MV-4-11 (cell line): Measurements from ENCODE around the gene ANKRD18A.
"Not testable (repeated sequence)": the region's sequence is repeated elsewhere in the genome, so short reads cannot be mapped to it uniquely, and the experiment has no call there.

ENCODE experiments used
- DNase-seq: peaks from one replicate; lab custom pipeline; 2025; lab: John Stamatoyannopoulos, UW

ANKRD18A gene

DNA sequence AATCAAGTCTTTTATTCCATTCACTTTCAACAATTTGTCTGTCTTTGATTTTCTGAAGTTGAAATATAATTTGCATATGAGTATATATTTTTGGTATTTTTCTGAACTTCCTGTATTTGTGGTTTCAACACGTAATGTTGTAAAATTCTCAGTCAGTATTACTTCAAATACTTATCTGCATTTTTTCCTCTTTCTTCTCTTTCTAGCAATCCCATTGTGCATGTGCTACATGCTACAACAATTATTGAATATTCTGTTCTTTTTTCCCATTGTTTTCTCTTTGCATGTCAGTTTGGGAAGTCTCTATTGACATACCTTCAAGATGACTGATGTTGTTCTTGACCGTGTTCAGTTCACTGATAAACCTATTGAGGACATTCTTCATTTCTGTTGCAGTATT, 5.6 kb upstream of the ANKRD18A start:
- DNase-seq, result peak; percentile 29

DNA sequence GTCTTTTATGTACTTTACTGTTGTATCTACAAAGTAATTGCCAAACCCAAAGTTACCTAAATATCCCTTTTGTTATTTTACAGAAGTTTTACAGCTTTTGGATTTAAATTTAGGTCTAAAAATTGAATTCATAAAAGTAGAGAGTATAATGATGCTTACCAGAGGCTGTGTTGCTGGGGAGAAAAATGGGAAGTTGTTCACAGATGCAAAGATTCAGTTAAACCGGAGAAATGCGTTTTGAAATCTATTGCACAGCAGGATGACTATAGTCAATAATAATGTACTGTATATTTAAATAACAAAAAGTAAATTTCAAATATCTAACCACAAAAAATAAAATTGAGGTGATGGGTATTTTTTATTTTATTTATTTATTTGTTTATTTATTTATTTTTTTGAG, 2.6 kb upstream of the ANKRD18A start:
- peak; percentile 74 for DNase-seq

DNA sequence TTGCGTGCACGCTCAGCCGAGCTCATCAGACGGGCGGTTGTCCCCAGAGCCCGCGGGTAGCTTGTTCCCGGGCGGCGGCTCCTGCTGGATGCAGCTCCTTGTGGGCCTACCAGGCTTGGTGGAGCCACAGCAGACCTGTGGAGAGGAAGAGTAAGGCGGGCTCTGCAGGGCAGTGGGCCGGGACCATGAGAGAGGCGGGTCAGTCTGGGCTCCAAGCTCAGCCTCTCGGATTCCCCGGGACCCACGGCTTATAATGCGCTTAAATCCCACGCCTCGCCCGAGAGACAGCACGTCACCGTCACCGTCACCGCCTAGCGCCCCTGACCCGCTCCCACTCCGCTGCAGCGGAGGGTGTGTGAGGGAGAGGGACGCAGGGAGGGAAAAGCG, 1.9 kb upstream of the ANKRD18A start:
- peak; percentile 41 for DNase-seq

DNA sequence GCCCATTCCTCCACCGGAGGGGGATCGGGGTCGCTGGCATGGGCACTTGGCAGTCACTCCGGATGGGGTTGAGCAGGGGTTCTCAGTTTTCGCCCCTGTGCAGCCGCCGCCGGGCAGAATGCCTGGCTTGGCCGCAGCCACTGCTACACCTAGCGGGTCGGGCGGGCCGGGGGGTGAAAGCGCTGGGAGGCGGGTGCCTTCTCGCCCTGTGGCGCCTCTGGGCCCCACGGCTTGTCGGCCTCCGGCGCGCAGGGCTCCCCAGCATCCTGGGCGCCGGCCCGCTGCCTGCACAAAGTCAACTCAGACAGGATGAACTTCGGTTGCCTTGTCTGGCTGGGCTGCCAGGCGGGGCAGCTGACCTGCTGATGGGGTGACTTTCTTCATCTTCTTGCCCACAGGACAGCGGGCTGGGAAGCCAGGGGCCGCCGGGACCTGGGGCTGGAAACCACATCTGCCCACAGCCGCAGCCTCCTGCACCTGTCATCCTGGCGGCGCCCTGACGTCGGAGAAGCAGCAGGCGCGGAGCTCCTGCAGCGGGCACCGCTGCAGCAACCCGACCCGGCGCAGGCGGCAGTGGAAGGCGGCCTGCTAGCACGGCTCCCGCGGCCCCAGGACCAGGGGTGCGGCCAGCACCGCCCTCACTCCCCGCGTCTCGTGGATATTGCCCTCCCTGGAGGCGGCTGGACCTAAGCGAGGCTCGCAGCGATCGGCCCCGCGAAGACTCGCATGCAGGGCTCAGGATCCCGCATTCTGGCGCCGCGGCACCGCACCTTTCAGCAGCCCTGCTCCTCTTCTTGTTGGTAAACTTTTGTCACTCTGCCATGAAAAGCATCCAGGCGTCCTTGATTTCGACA, 1.3 kb upstream of the ANKRD18A start:
- DNase-seq, result peak; percentile 10

DNA sequence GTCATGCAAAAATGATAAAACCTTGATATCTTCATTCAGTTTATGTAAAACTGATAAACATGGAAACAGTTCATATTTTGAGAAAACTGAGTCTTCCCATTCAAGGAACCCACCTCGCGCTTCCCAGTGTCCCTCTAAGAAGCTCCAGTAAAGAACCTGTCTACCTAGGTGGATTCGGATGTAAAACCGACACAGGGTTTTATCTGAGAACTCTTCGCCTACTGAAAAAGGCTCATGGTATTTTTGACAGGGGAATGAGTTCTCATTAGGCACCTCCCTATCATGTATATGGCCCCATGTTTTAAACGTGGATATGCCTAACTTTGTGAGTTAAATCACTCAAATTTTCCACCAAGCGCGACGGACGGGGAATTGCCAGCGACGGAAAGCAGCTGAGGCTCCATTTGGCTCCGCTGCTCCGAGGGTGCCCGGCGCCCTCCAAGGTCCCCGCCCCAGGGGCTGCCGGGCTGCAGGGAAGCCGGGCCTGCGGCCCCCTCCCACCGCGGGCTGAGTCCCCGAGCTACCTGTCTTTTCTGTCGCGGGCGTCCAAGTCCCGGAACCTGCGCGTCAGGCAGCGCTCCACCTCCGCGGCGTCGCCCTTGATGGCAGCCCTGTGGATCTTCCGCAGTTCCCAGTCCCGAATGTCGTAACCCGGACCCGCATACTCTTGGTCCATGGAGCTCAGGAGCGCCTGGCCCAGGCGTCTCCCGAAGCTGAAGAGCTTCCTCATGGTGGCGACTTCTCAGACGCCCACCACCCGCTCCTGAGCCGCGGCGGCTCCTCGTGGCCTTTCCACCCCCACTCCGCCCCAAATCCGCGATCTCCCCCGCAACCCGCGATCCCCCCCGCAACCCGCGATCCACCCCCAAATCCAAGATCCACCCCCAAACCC, 594 bp downstream of the ANKRD18A start:
- DNase-seq, result peak; percentile 20

DNA sequence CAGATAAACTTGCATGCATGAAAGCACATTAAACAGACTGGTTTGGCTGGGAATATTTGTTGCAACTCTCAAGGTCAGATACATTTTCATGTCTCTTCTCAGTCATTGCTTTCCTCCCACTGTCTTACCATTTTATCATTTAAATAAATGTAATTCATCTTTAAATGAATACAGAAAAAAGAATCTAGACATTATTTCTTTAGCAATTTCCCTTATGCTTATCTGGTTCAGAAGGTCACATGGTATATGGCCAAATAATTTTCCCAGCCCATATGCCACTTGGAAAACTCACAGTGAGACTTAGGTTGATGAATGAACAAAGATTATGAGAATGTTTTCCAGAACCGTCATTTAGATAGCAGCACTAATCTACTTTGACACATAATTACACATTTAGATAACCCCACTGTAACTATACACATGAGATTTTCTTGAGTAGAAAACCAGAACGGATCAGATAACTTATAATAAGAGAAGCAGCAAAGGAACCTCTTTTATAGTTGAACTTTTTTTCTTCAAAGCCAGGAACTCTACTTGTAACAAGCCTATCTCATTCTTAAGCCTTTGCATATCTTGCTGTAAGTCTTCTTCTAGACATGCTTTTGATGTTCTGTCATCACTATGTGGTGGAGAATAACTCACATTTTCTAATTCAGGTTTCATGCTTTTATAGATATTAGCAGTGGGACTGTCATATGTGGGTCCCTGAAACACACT, 22.2 kb downstream of the ANKRD18A start:
- DNase-seq, result not testable (repeated sequence)

DNA sequence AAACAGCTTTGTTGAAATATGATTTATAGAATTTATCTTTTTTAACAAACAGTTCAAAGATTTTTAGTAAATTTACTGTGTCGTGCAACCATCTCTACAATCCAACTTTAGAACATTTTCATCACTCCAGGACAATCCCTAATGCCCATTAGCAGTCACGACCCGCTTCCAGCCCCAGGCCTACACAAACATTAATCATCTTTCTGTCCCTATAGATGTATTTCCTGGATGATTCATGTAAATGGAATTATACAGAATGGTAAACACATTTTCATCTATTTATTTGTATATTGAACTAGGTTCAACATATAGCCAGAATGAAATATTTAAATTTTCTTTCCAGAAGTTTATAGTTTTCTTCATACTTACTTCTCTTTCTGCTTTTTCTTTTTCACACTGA, 25.3 kb downstream of the ANKRD18A start:
- not testable (repeated sequence) for DNase-seq

DNA sequence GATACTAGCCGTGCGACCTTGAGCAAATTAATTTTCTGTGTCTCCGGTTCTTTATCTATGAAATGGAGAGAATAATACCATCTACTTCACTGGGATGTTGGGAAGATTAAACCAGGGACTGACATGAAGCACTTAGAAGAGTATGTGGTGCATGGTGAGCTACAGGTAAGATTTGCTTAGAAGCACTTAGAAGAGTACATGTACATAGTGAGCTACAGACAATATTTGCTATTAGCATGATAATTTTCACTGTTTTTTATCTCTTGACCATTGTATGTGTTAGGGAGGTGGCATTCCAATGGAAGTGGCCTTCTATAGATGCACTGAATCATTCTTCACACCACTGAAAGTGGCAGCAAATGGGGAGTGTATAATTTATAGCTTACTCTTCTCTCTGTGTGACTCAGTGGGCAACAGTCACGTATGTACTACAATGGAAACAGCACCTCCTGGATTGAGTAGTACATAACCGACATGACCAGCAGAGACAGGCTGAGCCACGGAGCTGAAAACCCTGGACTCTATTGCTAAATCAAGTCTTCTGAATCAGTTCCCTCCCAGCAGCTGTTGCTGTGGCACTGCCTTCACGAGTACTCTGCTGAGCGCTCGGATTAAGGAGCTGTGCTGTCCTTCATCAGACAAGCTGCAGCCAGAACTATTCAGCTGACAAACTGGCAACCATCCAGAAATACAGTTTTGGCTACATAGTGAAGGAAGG, 28.9 kb downstream of the ANKRD18A start:
- DNase-seq, result peak; percentile 67

DNA sequence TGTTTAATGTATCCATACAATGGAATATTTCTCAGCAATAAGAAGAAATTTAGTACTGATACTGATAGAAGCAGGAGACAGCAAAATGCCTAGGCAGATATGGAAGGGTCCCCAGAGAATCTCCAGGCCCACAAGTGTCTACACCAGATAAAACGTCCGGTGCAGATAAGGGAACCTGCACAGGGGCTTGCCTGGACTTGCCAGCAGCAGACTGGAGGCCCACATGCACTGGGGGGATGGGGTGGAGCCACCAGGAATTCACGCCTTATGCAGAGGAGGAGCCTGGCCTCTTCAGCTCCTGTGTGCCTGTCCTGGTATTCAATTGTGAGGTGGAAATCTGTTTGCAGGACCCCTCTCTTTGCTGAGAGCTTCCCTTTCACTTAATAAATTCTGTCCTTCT, 36.6 kb downstream of the ANKRD18A start:
- DNase-seq, result not testable (repeated sequence)

DNA sequence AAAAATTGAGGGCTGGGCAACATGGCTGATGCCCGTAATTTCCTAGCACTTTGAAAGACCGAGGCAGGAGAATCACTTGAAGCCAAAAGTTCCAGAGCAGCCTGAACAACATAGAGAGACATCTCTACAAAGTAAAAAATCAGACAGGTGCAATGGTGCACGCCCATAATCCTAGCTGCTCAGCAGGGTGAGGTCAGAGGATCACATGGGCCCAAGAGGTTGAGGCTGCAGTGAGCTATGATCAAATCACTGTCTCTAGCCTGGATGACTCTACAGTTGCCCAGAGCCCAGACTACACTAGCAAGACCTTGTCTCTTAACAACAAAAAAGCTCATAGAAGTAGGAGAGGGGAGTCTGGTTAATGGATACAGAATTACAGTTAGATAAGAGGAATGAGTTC, 40.3 kb downstream of the ANKRD18A start:
- not testable (repeated sequence) for DNase-seq

DNA sequence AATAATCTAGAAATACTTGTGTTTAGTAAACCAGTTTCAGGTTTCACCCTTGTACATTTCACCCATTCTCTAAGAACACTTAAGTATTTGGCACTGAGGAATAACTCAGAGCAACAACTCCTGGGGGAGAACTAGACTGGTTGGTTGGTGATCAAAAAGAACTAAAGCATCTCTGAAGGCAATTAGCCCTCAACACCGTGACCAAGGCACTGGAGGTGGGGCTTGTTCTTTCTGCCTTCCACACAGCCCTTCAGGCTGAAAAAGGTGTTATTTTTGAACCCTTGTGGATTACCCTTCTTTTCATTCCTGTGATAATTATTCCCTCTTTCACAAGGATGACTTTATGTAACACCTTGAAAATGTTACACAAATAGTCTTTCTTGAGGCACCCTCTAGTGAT, 44.2 kb downstream of the ANKRD18A start:
- DNase-seq, result not testable (repeated sequence)

DNA sequence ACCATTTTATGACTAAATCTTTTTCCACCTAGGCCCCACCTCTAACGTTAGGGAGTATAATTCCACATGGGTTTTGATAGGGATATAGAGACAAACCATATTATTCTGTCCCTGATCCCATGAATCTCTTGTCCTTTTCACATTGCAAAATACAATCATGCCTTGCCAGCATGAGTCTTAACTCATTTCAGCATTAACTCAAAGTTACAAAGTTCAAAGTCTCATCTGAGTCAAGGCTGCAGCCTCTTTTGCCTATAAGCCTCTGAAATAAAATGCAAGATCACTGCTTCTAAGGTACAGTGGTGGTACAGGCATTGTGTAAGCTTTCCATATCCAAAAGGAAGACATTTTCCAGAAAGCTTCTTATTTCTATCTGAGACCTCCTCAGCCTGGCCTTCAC, 54.3 kb downstream of the ANKRD18A start:
- not testable (repeated sequence) for DNase-seq

DNA sequence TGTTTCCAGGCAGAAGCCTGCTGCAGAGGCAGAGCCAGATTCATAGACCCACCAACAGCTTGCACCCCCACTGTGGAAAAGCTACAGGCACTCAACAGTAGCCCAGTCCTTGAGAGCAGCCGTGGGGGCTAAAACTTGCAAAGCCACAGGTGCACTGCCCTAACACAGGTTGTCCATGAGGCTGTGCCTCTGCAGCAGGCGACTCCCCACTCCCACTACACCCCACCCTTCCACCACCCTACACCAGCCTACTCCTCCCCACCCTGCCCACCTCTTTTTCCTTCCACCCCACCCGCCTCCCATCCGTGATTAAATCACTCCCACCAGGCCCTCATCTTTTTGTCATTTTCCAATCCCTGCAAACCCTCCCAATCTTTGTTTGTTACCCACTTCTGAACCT, 55.2 kb downstream of the ANKRD18A start:
- DNase-seq, result not testable (repeated sequence)

DNA sequence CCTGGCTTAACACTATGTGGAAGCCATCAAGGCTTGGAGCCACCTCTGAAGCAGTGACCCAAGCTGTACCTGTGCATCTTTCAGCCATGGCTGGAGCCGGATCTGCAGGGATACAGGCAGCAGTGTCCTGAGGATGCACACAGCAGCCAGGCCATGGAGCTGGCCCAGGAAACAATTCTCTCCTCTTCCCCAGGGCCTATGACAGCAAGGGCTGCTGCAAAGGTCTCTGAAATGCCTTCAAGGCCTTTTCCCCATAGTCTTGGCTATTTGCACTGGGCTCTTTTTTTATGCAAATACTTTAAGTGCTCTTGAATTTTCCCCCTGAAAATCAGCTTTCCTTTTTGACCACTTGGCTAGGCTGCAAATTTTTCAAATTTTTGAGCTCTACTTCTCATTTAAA, 56.5 kb downstream of the ANKRD18A start:
- not testable (repeated sequence) for DNase-seq

DNA sequence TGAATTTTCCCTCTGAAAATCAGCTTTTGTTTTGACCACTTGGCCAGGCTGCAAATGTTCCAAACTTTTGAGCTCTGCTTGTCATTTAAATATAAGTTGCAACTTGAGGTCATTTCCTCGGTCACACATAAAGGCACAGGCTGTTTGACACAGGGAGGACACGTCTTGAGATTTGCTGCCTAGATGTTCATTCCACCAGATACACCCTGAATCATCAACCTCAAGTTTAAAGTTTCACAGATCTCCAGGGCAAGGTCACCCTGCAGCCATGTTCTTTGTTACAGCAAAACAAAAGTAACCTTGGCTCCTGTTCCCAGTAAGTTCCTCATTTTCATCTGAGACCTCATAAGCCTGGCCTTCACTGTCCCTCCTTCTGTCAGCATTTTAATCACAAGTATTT, 59.3 kb downstream of the ANKRD18A start:
- peak; percentile 77 for DNase-seq

DNA sequence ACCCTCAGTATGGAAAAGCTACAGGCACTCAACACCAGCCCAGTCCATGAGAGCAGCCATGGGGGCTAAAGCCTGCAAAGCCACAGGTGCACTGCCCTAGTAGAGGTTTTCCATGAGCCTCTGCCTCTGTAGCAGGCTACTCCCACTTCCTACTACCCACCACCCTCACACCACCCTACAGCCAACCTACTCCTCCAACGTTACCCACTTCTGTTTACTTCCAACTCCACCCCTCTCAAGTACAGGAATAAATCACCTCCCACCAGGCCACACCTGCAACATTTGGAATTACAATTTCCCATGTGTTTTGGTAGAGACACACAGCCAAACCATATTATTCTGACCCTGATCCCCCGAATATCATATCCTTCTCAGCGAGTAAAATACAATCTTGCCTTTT, 61.2 kb downstream of the ANKRD18A start:
- not testable (repeated sequence) for DNase-seq

DNA sequence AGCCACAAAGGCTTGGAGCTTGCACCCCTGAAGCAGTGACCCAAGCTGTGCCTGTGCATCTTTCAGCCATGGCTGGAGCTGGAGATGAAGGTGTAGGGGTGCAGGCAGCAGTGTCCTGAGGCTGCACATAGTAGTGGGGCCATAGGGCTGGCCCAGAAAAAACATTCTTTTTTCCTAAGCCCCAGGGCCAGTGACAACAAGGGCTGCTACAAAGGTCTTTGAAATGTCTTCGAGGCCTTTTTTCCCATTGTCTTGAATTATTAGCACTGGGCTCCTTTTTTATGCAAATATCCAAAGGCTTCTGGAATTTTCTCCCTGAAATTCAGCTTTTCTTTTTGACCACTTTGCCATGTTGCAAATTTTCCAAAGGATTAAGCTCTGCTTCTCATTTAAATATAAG, 62.6 kb downstream of the ANKRD18A start:
- DNase-seq, result not testable (repeated sequence)

DNA sequence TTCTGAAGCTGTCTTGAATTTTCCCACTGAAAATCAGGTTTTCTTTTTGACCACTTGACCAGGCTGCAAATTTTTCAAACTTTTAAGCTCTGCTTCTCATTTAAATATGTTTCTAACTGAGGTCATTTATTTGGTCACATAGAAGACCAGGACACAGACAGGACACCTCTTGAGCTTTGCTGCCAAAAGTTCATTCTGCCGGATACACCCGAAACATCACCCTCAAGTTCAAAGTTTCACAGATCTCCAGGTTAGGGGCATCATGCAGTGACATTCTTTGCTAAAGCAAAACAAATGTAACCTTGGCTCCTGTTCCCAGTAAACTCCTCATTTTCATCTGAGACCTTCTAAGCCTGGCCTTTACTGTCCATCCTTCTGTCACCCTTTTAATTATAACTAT, 65.4 kb downstream of the ANKRD18A start:
- not testable (repeated sequence) for DNase-seq

DNA sequence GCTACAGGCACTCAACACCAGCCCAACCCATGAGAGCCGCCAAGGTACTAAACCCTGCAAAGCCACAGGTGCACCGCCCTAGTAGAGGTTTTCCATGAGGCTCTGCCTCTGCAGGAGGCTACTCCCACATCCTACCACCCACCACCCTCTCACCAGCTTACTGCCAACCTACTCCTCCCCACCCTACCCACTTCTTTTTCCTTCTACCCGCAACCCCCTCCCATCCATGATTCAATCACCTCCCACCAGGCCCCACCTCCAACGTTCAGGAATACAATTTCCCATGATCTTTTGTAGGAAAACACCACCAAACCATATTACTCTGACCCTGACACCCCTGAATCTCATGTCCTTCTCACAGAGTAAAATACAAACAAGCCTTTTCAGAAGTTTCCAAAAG, 67.4 kb downstream of the ANKRD18A start:
- DNase-seq, result not testable (repeated sequence)

DNA sequence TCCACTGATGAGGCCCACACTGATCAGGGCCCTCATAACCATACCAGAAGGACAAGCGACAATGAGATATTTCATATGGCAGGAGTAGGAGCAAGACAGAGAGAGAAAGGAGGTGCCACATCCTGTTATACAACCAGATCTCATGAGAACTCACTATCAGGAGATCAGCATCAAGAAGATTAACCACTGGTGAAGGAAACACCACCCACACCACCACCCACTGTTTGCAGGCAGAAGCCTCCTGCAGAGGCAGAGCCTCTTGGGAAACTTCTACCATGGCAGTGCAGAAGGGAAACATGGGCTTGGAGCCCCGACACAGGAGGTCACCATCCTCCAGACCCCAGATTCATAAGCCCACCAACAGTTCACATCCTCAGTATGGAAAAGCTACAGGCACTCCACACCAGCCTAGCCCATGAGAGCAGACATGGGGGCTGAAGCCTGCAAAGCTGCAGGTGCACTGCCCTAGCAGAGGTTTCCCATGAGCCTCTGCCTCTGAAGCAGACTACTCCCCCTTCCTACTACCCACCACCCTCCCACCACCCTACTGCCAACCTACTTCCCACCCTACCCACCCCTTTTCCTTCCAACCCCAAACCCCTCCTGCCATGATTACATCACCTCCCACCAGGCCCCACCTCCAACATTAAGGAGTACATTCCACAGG, 73.8 kb downstream of the ANKRD18A start:
- DNase-seq, result not testable (repeated sequence)

DNA sequence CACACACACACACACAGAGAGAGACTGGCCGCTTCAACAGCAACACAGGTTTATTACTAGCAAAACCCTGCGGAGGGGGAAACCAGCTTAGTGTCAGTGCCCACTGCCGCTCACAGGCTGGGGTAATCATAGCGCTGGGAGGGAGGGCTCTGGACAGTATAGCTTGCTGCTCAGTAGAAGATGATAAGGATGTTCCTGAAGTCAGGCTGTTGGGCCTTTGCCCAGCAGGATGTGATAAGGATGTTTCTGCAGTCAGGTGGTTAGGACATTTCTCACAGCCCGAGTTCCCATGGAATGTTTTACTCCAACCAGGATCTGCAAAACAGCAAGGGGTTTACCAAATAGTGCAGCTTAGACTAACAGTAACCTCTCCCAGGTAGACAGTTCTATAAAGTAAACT, 79.9 kb downstream of the ANKRD18A start:
- not testable (repeated sequence) for DNase-seq
